Stimulated activated naive B cell treated with anti-CD40 and anti-IgM and Interleukin-4, amounts not matched to agents 10 μg/mL and 1 μg/mL and 100 μg/mL, for 72 hours (primary cell): ENCODE results near the gene NOVA2.
"Not testable (repeated sequence)": the region's sequence is repeated elsewhere in the genome, so short reads cannot be mapped to it uniquely, and the experiment has no call there.

Experiments
- ATAC-seq, 2 donors: fragments of 150-1000 bp; cut with Tn5 transposase; replicated peaks; 2 replicates each; pipeline ENCODE4 v1.10.0; 2021; ENCODE audit warnings: moderate library complexity in 1 of 2
- DNase-seq: peaks from one replicate; pipeline ENCODE4 v3.0.0; 2021
- H3K27ac Mint-ChIP-seq: one replicate; pipeline ENCODE4 v1.8.0; 2022; ENCODE audit warnings: mild to moderate bottlenecking, mixed read lengths
- H3K27me3 Mint-ChIP-seq, 2 donors: one replicate each; pipeline ENCODE4 v1.8.0; 2022; ENCODE audit warnings: mixed read lengths in 2 of 2
- H3K36me3 Mint-ChIP-seq, 2 donors: one replicate each; pipeline ENCODE4 v1.8.0; 2022; ENCODE audit warnings: mixed read lengths in 2 of 2, mild to moderate bottlenecking in 1 of 2
- H3K4me1 Mint-ChIP-seq, 2 donors: one replicate each; pipeline ENCODE4 v1.8.0; 2022; ENCODE audit warnings: mixed read lengths in 2 of 2, mild to moderate bottlenecking in 1 of 2
- H3K4me3 Mint-ChIP-seq, 2 donors: one replicate each; pipeline ENCODE4 v1.8.0; 2022; ENCODE audit warnings: mild to moderate bottlenecking in 2 of 2, mixed read lengths in 2 of 2, moderate library complexity in 1 of 2
- H3K9me3 Mint-ChIP-seq, 2 donors: one replicate each; pipeline ENCODE4 v1.8.0; 2022; ENCODE audit warnings: mixed read lengths in 2 of 2, mild to moderate bottlenecking in 1 of 2

NOVA2 gene

DNA sequence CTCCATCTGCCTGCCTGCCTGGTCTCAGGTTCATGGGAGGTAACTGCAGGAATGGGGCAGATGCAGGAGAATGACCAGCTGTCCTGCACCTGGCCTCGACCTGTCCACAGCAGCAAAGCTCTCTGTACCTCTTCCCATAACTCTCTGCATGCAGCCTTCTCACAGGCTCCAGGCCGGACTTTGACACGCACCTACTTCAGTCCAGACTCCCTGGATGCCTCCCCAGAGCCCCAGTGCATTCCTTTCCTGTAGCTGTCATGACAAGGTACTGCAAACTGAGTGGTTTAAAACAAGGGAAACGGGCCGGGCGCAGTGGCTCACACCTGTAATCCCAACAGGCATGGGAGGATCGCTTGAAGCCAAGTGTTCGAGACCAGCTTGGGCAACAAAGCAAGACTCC is 62.4 kb downstream of the NOVA2 start:
- no peaks in the 10 kb centered on the region for H3K36me3 Mint-ChIP-seq
- H3K4me1 Mint-ChIP-seq = no peaks in the 10 kb centered on the region
- DNase-seq = no peak

DNA sequence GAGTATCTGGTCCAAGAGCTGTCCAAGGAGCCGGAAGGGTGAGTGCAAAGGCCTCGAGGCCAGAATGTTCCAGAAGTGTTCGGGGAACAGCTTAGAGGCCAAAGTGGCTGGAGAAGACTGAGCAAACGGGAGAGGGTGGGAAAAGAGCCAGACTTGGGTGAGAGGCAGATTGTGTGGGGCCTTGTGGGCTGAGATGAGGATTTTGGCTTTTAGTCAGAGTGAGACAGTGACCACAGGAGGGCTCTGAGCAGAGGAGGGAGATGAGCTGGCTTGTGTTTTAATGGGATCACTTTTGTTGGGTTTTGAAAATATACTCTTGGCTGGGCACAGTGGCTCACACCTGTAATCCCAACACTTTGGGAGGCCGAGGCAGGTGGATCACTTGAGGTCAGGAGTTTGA is 64.7 kb downstream of the NOVA2 start:
- H3K4me3 Mint-ChIP-seq = no peak overlapping the region
- H3K9me3 Mint-ChIP-seq = no peaks in the 10 kb centered on the region
- no peaks in the 10 kb centered on the region for H3K4me1 Mint-ChIP-seq
- no peaks in the 10 kb centered on the region for H3K36me3 Mint-ChIP-seq
- peaks cover 49% of the 10 kb centered on the region in 2 donors for H3K27me3 Mint-ChIP-seq
- no peak overlapping the region for H3K27ac Mint-ChIP-seq
- ATAC-seq (no peak), DNase-seq (no peak)

More for the DNA sequence above, 62.4 kb downstream of the NOVA2 start:
- peaks cover 47 to 61% of the 10 kb centered on the region in 2 donors for H3K27me3 Mint-ChIP-seq
- no peak overlapping the region for H3K27ac Mint-ChIP-seq
- H3K4me3 Mint-ChIP-seq = no peak overlapping the region
- no peaks in the 10 kb centered on the region for H3K9me3 Mint-ChIP-seq
- no peak for ATAC-seq

DNA sequence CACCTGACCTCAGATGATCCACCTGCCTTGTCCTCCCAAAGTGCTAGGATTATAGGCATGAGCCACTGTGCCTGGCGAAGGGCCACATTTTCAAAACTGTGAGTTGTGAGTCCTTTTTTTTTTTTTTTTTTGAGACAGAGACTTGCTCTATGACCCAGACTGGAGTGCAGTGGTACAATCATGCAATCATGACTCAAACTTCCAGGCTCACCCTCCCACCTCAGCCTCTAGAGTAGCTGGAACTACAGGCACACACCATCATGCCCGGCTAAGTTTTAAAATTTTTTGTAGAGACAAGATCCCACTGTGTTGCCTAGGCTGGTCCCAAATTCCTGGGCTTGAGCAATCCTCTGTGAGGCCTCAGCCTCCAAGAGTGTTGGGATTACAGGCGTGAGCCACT is 67.4 kb downstream of the NOVA2 start:
- ATAC-seq (no peak), DNase-seq (no peak)
- H3K27ac Mint-ChIP-seq = no peak overlapping the region
- no peaks in the 10 kb centered on the region for H3K9me3 Mint-ChIP-seq
- peaks cover 26 to 32% of the 10 kb centered on the region in 2 donors for H3K27me3 Mint-ChIP-seq
- no peaks in the 10 kb centered on the region for H3K36me3 Mint-ChIP-seq
- H3K4me3 Mint-ChIP-seq = no peak overlapping the region
- H3K4me1 Mint-ChIP-seq = peaks cover 5 to 19% of the 10 kb centered on the region in 2 donors

DNA sequence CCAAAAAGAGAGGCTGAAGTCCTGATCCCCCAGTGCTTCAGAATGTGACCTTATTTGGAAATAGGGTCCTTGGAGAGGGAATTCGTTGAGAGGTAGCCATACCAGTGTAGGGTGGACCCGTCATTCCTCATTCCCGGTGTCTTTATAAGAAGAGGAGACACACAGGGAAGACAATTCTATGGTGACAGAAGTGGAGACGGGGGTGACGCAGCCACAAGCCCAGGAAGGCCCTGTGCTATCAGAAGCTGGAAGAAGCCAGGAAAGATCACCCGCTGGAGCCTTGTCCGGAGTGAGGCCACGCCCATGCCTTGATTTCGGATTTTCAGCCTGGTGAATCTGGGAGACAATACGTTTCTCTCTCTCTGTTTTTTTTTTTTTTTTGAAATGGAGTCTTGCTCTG is 68.7 kb downstream of the NOVA2 start:
- H3K27ac Mint-ChIP-seq = no peak overlapping the region
- H3K4me1 Mint-ChIP-seq = peaks cover 10 to 31% of the 10 kb centered on the region in 2 donors
- peaks cover 4 to 7% of the 10 kb centered on the region in 2 donors for H3K36me3 Mint-ChIP-seq
- no peak for DNase-seq
- H3K27me3 Mint-ChIP-seq = peaks cover 18 to 27% of the 10 kb centered on the region in 2 donors
- ATAC-seq = no peak
- H3K9me3 Mint-ChIP-seq = no peaks in the 10 kb centered on the region
- H3K4me3 Mint-ChIP-seq = no peak overlapping the region

DNA sequence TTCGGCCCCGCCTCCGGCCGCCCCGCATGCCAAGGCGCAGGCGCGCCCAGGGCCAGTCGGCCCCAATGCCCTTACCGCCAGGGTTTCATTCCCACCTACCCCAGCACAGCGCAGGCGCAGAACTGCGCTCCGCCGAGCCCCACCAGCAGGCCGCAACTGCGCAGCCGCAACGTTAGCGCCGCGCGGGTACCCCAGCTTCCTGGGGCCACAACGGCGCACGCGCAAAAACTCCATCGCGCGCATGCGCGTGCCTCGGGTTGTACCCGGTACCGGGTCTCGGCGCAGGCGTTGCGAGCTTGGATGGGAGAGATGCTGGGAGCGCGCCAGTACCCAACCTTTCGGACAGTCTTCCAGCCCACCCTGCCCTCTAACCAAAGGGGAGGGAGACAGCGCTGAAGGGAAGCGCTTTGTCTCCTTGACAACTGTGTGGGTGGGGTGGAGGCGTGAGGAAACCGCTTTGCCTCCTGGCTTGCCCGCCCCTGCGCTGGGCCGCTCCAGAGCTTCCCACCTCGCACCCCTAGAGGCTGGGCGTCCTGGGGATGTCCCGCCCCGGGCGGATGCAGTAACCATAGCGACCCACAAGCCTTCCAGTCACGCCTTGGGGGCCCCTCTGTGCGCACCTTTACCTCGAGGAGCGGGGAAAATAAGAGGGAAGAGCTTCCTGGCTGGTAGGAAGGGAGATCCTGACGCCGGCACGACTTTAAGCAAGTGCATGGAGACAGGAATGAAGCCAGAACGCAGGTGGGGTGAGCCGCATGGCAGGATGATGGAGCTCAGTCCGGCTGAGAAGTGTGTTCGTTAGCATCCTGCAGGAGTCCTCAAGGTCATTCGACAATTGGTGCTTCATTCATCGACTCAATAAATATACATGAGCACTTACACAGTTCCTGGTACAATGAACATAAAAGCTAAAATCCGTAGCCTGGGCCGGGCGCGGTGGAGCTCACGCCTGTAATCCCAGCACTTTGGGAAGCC is 70.7 kb downstream of the NOVA2 start:
- Mint-ChIP-seq H3K27me3 (peaks cover 6 to 15% of the 10 kb centered on the region in 2 donors), H3K4me1 (peaks cover 13 to 42% of the 10 kb centered on the region in 2 donors), H3K4me3 (peak overlapping the region; percentile 92 to 97), H3K27ac (peak overlapping the region; percentile 94), H3K36me3 (peaks cover 7 to 19% of the 10 kb centered on the region in 2 donors), H3K9me3 (no peaks in the 10 kb centered on the region)
- DNase-seq (peak; percentile 99), ATAC-seq (peak; percentile 84 to 89)

DNA sequence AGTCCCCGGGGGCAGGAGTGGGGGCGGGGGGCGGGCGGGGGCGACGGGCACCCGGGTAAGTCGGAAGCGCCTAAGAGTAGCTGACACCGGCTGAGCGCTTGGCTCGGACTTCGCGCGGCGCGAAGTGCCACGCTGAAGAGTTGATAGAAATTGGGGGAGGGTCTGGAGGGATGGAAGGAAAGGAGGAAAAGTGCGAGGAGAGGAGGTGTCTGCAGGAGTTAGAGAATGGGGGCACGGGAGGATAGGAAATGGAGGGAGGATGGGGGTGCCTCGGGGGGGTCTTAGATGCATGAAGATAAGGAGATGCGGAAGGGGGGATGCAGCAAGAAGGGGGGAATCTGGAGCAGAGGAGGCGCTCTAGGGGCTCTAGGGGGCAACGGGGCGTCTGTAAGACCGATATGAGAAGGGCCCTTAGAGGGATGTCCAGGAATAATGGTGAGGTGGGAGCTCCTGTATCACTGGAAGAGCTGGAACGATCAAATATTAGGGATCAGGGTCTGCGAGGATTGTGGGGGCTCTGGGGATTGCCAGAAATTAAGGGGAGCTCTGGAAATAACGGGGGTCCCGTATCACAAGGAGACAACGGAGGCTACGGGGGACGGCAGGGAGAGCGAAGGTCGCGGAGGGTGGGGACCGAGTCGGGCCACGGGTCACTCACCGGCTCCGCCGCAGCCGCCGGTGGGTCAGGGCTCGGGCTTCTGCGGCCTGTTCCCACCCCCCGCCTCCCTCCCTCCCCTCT is 71.6 kb downstream of the NOVA2 start, which contains the start of gene MYPOP:
Gene MYPOP (minus strand): TSS at position 702 of the 739 bp plus-strand sequence. CDS start 840 bp downstream, outside the sequence.
- DNase-seq (no peak), ATAC-seq (peak; percentile 0 to 5)
- Mint-ChIP-seq H3K27ac (peak within 1 kb of the TSS; percentile 94), H3K4me1 (peaks cover 17 to 45% of the 10 kb centered on the region in 2 donors), H3K4me3 (peak within 1 kb of the TSS; percentile 92 to 97), H3K27me3 (peaks cover 6 to 15% of the 10 kb centered on the region in 2 donors), H3K36me3 (peaks cover 7 to 19% of the 10 kb centered on the region in 2 donors), H3K9me3 (no peaks in the 10 kb centered on the region)

DNA sequence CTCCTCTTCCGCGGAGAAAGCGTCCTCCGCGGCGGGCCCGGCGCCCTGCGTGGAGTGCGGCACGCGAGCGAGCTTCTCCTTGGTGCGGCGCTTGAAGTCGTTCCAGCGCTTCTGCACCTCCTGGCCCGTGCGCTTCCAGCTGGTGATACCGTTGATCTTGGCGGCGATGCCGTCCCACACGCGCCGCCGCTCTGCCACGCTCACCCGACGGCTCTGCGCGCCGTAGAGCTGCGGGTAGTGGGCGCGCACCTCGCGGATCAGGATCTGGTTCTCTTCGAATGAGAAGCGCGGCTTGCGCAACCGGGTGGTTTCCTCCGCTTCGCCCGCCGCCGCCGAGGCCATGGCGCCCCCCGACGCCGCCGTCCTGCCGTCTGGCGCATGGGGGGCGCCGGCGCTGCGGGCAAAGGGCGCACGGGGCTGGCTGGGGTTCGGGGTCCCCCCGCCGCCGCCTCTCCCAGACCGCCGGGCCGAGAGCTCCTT is 72.2 kb downstream of the NOVA2 start:
- Mint-ChIP-seq H3K4me3 (peak overlapping the region; percentile 59 to 92), H3K9me3 (no peaks in the 10 kb centered on the region), H3K36me3 (peaks cover 7 to 19% of the 10 kb centered on the region in 2 donors), H3K27ac (no peak overlapping the region), H3K27me3 (peaks cover 4 to 12% of the 10 kb centered on the region in 2 donors), H3K4me1 (peaks cover 17 to 49% of the 10 kb centered on the region in 2 donors)
- no peak for DNase-seq
- ATAC-seq = no peak

DNA sequence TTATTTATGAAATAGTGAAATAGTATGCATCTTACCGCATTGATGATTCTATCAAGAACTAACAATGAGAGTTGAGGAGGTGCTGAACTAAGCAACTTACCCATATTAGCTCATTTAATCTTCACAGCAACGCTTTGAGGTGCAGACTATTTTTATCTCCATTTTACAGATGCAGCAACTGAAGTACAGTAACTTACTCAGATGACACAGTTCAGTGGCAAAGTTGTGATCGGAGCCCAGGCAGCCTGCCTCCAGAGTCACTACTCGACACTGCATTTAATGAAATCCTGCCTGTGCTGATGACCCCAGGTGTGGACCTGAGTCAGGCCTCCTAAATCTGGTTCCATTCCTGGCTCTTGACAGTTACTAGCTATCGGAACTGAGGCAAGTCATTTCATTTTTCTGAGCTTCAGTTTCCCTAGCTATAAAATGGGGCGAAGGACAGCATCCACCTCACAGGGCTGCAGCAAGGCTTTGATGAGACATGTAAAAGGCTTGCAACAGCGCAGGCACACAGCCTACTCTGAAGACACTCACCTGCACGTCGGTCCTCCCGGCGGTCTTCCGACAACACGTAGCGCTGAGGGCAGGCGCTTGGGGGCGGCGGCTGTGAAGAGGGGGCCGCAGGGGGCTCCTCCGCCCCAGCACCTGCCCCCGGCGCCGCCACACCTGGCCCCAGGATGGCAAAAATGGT is 72.8 kb downstream of the NOVA2 start:
- Mint-ChIP-seq H3K9me3 (no peaks in the 10 kb centered on the region), H3K27me3 (peaks cover 0 to 9% of the 10 kb centered on the region in 2 donors), H3K36me3 (peaks cover 7 to 19% of the 10 kb centered on the region in 2 donors), H3K4me1 (peaks cover 17 to 49% of the 10 kb centered on the region in 2 donors), H3K4me3 (peak overlapping the region in 1 of 2 donors; percentile 36), H3K27ac (no peak overlapping the region)
- ATAC-seq (no peak), DNase-seq (no peak)

DNA sequence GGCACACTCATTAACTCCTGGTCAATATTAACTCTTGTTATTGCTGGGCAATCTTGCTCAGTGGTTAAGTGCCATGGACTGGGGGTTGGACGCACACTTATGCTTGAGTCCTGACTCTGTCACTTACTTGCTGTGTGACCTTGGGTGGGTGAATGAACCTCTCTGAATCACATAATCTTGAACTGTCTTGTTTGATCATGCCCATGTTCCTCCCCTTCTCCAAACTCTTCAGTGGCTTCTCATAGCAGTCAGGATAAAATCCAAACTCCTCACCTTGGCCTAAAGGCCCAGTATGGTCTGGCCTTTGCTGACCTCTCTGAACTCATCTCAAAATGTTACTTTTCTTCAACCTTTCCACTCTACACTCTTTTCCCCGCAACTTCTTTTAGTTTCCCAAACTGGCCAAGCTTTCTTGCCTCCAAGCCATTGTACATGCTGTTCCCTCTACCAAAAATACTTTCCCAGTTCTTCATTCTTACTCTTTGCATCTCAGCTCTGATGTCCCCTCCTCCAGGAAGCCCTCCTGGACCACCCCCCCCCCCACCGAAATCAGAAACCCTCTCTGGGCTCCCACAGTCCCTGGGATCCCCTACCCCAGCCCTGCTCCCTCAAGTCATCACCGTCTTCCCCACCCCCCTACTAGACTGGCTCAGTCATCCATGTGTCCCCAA is 73.6 kb downstream of the NOVA2 start:
- peaks cover 0 to 4% of the 10 kb centered on the region in 2 donors for H3K27me3 Mint-ChIP-seq
- H3K36me3 Mint-ChIP-seq = peaks cover 11 to 27% of the 10 kb centered on the region in 2 donors
- H3K9me3 Mint-ChIP-seq = no peaks in the 10 kb centered on the region
- H3K4me1 Mint-ChIP-seq = peaks cover 17 to 49% of the 10 kb centered on the region in 2 donors
- no peak overlapping the region for H3K27ac Mint-ChIP-seq
- DNase-seq (no peak), ATAC-seq (no peak)
- H3K4me3 Mint-ChIP-seq = no peak overlapping the region

DNA sequence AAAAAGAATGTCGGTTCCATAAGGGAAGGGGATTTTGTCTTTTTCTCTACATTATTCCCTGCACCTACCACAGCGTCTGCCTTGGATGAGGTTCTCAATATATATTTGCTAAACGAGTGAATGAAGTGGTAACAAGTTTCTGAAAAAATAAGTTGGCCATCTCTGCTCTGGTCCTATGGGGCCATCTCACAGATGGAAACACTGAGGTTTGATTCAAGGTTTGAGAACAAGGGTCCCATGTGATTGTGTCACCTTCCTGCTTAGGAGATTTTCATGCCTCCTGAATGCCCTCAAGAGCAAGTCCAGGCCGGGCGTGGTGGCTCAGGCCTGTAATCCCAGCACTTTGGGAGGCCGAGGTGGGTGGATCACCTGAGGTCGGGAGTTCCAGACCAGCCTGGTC is 74.4 kb downstream of the NOVA2 start:
- Mint-ChIP-seq H3K4me1 (peaks cover 17 to 49% of the 10 kb centered on the region in 2 donors), H3K27me3 (peaks cover 0 to 4% of the 10 kb centered on the region in 2 donors), H3K9me3 (no peaks in the 10 kb centered on the region), H3K27ac (no peak overlapping the region), H3K4me3 (no peak overlapping the region), H3K36me3 (peaks cover 11 to 28% of the 10 kb centered on the region in 2 donors)
- no peak for ATAC-seq
- no peak for DNase-seq

DNA sequence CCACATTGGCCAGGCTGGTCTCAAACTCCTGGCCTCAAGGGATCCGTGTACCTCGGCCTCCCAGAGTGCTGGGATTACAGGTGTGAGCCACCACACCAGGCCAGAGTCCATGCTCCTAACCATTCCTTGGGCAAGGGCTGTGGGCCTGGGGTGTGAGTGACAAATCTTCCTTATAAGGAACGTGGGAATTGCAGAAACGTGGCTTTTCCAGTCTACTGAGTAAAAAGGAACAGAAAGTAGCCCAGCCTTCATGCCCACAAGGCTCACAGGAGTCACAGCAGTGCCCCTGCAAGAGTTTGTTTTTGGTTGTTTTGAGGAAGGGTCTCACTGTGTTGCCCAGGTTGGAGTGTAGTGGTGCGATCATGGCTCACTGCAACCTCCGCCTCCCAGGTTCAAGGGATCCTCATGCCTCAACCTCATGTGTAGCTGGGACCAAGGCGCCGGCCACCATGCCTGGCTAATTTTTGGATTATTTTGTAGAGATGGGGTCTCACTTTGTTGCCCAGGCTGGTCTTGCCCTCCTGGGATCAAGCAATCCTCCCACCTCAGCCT is 76.3 kb downstream of the NOVA2 start:
- no peak for ATAC-seq
- no peaks in the 10 kb centered on the region for H3K27me3 Mint-ChIP-seq
- peak overlapping the region; percentile 9 for H3K27ac Mint-ChIP-seq
- H3K4me3 Mint-ChIP-seq = no peak overlapping the region
- peaks cover 14 to 43% of the 10 kb centered on the region in 2 donors for H3K4me1 Mint-ChIP-seq
- H3K9me3 Mint-ChIP-seq = no peaks in the 10 kb centered on the region
- no peak for DNase-seq
- peaks cover 11 to 32% of the 10 kb centered on the region in 2 donors for H3K36me3 Mint-ChIP-seq

DNA sequence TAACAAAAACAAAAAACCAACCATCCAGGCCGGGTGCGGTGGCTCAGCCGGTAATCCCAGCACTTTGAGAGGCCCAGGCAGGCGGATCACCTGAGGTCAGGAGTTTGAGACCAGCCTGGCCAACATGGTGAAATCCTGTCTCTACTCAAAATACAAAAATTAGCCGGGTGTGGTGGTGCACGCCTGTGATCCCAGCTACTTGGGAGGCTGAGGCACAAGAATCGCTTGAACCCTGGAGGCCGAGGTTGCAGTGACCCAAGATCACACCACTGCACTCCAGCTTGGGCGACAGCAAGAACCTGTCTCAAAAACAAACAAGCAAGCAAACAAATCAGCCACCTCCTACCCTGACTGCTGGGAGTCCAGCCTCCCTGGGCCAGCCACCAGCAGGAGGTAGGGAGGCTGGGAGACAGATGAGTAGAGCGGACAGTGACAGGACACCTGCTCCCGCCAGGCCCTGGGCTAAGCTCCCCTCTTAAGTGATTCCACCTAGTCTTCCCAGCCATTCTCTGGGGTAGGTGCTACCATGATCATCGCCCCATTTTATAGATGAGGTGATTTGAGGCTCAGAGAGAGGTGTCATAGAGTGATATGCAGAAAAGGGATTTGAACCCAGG is 77.6 kb downstream of the NOVA2 start:
- not testable (repeated sequence) for ATAC-seq, H3K27me3 Mint-ChIP-seq, H3K9me3 Mint-ChIP-seq, DNase-seq, H3K4me3 Mint-ChIP-seq, H3K27ac Mint-ChIP-seq
- Mint-ChIP-seq H3K36me3 (peaks cover 14 to 32% of the 10 kb centered on the region in 2 donors), H3K4me1 (peaks cover 12 to 36% of the 10 kb centered on the region in 2 donors)

DNA sequence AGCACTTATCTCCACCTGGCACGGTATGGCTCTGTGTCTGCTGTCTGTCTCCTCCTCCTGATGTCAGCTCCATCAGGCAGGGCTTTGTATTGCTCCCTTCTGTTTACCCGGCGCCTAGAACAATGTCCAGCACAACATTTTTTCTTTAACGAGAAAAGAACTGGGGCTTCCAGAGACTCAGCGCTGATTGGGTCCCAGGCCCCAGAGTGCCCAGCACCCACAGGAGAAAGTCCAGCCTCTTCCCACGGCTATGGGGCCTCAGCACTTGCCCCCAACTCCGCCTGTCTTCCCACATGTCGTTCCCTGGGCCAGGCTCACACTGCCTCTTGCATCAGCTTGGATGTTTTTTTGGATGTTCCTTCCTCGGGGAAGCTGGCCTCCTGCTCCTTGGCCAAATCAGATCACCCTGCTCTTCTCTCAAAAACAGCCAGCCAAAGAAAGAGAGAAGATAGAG is 78.1 kb downstream of the NOVA2 start:
- Mint-ChIP-seq H3K36me3 (peaks cover 14 to 30% of the 10 kb centered on the region in 2 donors), H3K27ac (no peak overlapping the region), H3K4me1 (peaks cover 9 to 30% of the 10 kb centered on the region in 2 donors), H3K27me3 (no peaks in the 10 kb centered on the region), H3K4me3 (no peak overlapping the region), H3K9me3 (no peaks in the 10 kb centered on the region)
- DNase-seq (no peak), ATAC-seq (no peak)
